HG02571 (cell line): ENCODE data around the gene JMJD7.

Experiments
- ATAC-seq: cut with Tn5 transposase; IDR thresholded peaks from one replicate; pipeline ENCODE4 v1.9.1; 2021; ENCODE audit warnings: mild to moderate bottlenecking, moderate library complexity; ENCODE audit not compliant: unreplicated experiment

JMJD7 gene

DNA sequence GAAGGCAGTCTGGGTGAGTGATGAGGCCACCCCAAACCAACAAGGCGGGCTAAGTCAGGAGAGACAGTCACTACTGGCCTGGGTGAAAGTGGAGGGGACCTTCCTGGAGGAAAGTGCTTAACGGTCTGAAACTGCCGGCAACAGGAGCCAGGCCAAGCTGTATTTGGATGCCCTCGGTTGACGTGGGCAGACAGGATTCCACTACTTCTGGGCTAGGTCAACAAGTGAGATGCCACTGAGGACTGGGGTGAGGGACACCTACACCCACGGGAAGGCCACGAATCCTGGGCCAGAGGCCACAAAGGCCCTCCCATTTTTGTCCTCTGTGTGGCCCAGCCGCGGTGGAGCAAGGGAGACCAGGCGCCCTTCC is 53.6 kb downstream of the JMJD7 start:
- ATAC-seq = no peak

DNA sequence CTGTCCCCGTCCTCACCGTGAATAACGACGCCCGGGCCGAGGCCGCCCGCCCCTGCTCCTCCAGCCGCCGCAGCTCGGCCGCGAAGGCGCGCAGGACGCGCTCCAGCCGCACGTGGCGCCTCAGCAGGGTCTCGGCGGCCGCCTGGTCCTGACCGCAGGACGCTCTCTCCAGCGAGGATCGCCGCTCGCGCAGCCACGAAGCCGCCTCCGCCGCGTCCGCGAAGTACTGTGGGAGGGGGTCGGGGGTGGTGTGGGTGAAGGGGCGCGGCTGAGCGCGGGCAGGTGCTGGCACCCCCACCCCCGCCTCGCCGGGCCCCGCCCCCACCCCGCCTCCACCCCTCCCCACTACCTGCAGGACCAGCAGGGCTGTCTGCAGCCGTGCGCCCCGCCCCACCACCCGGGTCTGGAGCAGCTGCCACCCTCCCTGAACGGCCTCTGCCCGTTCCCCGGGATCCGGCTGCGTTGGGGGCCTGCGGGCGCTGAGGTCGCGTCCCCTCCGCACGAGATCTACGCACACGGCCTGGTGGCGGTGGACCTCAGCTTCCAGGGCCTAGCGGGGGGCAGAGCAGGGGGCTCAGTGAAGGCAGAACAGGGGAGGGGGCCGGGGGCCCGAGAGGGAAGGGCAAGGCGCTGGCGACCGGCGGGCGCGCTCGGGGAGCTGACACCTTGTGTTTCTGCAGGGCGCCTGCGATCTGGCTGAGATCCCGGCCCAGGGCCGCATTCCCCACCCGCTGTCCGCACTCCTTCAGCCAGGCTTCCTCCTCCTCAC is 54.2 kb downstream of the JMJD7 start:
- no peak for ATAC-seq

- no peak for ATAC-seq
Observed at GRCh38 chr15:41882689-41883483, 55.0 kb downstream of the JMJD7 start.

DNA sequence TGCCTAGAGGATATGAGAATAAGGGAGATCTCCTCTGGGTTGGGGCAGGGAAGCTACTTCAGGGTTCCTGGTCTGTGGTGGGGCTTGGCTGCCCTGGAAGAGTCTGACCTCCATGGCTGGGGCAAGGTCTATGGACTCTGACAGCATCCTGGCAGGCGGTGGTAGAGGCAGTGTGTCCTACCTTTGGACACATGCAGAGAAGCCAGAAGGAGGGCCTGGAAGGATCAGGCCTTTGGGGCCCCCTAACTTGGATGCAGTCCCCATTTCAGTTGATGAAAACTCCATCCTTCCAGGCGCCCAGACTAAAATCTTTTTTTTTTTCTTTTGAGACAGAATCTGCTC is 55.6 kb downstream of the JMJD7 start:
- no peak for ATAC-seq

- ATAC-seq = no peak
Observed at GRCh38 chr15:41884458-41884857, 56.6 kb downstream of the JMJD7 start.

DNA sequence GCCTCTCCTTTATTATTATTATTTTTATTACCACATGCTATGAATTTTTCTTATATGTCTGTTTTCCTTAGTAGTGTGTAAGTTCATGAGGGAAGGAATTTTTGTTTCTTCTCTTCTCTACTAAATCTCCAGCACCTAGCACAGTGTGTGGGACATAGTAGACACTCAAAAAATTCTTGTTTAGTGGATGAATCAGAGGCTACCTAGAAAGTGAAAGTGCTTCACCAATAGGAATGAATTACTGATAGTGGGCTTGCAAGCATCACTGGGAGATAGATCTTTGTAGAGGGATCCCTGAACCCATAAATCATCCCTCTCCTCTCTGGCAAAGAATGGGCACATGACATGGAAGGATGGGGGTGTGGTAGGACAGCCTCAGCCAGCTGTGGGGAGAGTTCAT is 57.4 kb downstream of the JMJD7 start:
- ATAC-seq = no peak

- no peak for ATAC-seq
Observed at GRCh38 chr15:41885841-41886240, 57.9 kb downstream of the JMJD7 start.

- ATAC-seq = no peak
Observed at GRCh38 chr15:41886741-41887140, 58.8 kb downstream of the JMJD7 start.

- ATAC-seq = no peak
Observed at GRCh38 chr15:41887161-41887560, 59.3 kb downstream of the JMJD7 start.
